Hematopoietic multipotent progenitor cell treated with erythropoietin and hydrocortisone succinate and interleukin-3 and kit ligand, for 6 days (in vitro differentiated cells): ENCODE results near the gene HNRNPF.

ENCODE experiments used
- DNase-seq: peaks from one replicate; pipeline ENCODE4 v3.0.0-alpha.2; 2015

HNRNPF gene

GRCh38 chr10:43375401-43376020, 33.5 kb downstream of the HNRNPF start:
- DNase-seq: no peak

- no peak for DNase-seq
These were observed 34.8 kb downstream of the HNRNPF start for GRCh38 chr10:43374194-43374593.

- no peak for DNase-seq
These were observed 35.5 kb downstream of the HNRNPF start for GRCh38 chr10:43373461-43373860.

- DNase-seq: no peak
These were observed 36.1 kb downstream of the HNRNPF start for GRCh38 chr10:43372765-43373361.

- DNase-seq: no peak
These were observed 37.6 kb downstream of the HNRNPF start, which contains the start of gene FXYD4 for GRCh38 chr10:43371418-43371817. Gene FXYD4 (plus strand): TSS chr10:43371636. CDS start chr10:43373747, 2,111 bp downstream.

- no peak for DNase-seq
These were observed 38.2 kb downstream of the HNRNPF start for GRCh38 chr10:43370671-43371215.

- DNase-seq: no peak
These were observed 39.1 kb downstream of the HNRNPF start for GRCh38 chr10:43369921-43370320.

- no peak for DNase-seq
These were observed 44.0 kb downstream of the HNRNPF start for GRCh38 chr10:43365001-43365400.

- DNase-seq: peak; percentile 99
These were observed 46.7 kb downstream of the HNRNPF start for GRCh38 chr10:43362191-43362839.

GRCh38 chr10:43361547-43362190, 47.3 kb downstream of the HNRNPF start:
- peak; percentile 32 for DNase-seq

- no peak for DNase-seq
These were observed 48.9 kb downstream of the HNRNPF start for GRCh38 chr10:43360086-43360485.

- DNase-seq: peak; percentile 67
These were observed 53.1 kb downstream of the HNRNPF start for GRCh38 chr10:43355749-43356371.

GRCh38 chr10:43354879-43355380, 54.1 kb downstream of the HNRNPF start:
- no peak for DNase-seq

GRCh38 chr10:43354330-43354635, 54.7 kb downstream of the HNRNPF start:
- no peak for DNase-seq

- DNase-seq: no peak
These were observed 55.3 kb downstream of the HNRNPF start for GRCh38 chr10:43353495-43354329.

- no peak for DNase-seq
These were observed 56.0 kb downstream of the HNRNPF start for GRCh38 chr10:43352951-43353350.

- DNase-seq: no peak
These were observed 57.7 kb downstream of the HNRNPF start for GRCh38 chr10:43351301-43351700.

- no peak for DNase-seq
These were observed 58.3 kb downstream of the HNRNPF start for GRCh38 chr10:43350686-43351085.

GRCh38 chr10:43350156-43350555, 58.8 kb downstream of the HNRNPF start:
- no peak for DNase-seq

- DNase-seq: peak; percentile 94
These were observed 60.3 kb downstream of the HNRNPF start for GRCh38 chr10:43348511-43349312.

- no peak for DNase-seq
These were observed 61.0 kb downstream of the HNRNPF start for GRCh38 chr10:43347997-43348396.
